GM23338 (cell line): ENCODE data around the gene DNAJB8. TPM values are rescaled to one million over a fixed set of nuclear protein-coding genes. Genes with fewer than 3 reads are reported as not detected.

ENCODE experiments used
- ATAC-seq: fragments of 200-7000 bp; cut with Tn5 transposase; 3 replicates; pipeline ENCODE4 v1.9.1; 2020
- DNase-seq: peaks from one replicate; pipeline ENCODE4 v3.0.0-alpha.2; 2015; ENCODE audit warnings: low spot score
- H2AFZ ChIP-seq: fragments of 200-600 bp; sonication (generic); 2 replicates; pipeline ENCODE4 v1.8.0; 2016; ENCODE audit warnings: antibody characterized with exemption, mild to moderate bottlenecking, moderate library complexity
- H3F3A ChIP-seq: fragments of 200-600 bp; sonication (generic); replicated peaks from 2 replicates; pipeline ENCODE4 v1.8.0; 2017; ENCODE audit warnings: antibody characterized with exemption, mixed run types, low read depth
- H3K27ac ChIP-seq: fragments of 200-600 bp; sonication (generic); 2 replicates; pipeline ENCODE4 v1.6.1; 2016; ENCODE audit warnings: low read depth
- H3K27me3 ChIP-seq: fragments of 200-600 bp; sonication (generic); 2 replicates; pipeline ENCODE4 v1.8.0; 2016; ENCODE audit warnings: mild to moderate bottlenecking, mixed run types, moderate library complexity; ENCODE audit not compliant: insufficient read depth
- H3K36me3 ChIP-seq: fragments of 200-600 bp; sonication (generic); 2 replicates; pipeline ENCODE4 v1.8.0; 2016; ENCODE audit warnings: mild to moderate bottlenecking; ENCODE audit not compliant: insufficient read depth
- H3K4me1 ChIP-seq: fragments of 200-600 bp; sonication (generic); 2 replicates; pipeline ENCODE4 v1.8.0; 2016; ENCODE audit warnings: mild to moderate bottlenecking, moderate library complexity; ENCODE audit not compliant: insufficient read depth
- H3K4me2 ChIP-seq: fragments of 200-600 bp; sonication (generic); 2 replicates; pipeline ENCODE4 v1.7.1; 2017; ENCODE audit warnings: mixed run types
- H3K4me3 ChIP-seq: fragments of 200-600 bp; sonication (generic); 2 replicates; pipeline ENCODE4 v1.6.1; 2016; ENCODE audit warnings: mixed run types
- H3K79me2 ChIP-seq: fragments of 200-600 bp; sonication (generic); replicated peaks from 2 replicates; pipeline ENCODE4 v1.8.0; 2017; ENCODE audit warnings: mild to moderate bottlenecking; ENCODE audit not compliant: insufficient read depth
- H3K9me2 ChIP-seq: fragments of 200-600 bp; sonication (generic); 2 replicates; pipeline ENCODE4 v1.8.0; 2017; ENCODE audit not compliant: insufficient read depth
- H4K20me1 ChIP-seq: fragments of 200-600 bp; sonication (generic); replicated peaks from 2 replicates; pipeline ENCODE4 v1.8.0; 2017; ENCODE audit warnings: mild to moderate bottlenecking; ENCODE audit not compliant: insufficient read depth
- H3K27ac Mint-ChIP-seq: 2 replicates; pipeline ENCODE4 v1.8.0; 2020; ENCODE audit warnings: inconsistent platforms, mild to moderate bottlenecking, moderate library complexity, mixed read lengths
- H3K27me3 Mint-ChIP-seq: 3 replicates; pipeline ENCODE4 v1.8.0; 2022; ENCODE audit warnings: low read depth, mild to moderate bottlenecking, moderate library complexity, mixed read lengths, inconsistent platforms; ENCODE audit not compliant: insufficient read depth, poor library complexity
- H3K36me3 Mint-ChIP-seq: 3 replicates; pipeline ENCODE4 v1.8.0; 2021; ENCODE audit warnings: low read depth, mild to moderate bottlenecking, inconsistent platforms, moderate library complexity, mixed read lengths
- H3K4me1 Mint-ChIP-seq: 3 replicates; pipeline ENCODE4 v1.8.0; 2020; ENCODE audit warnings: mild to moderate bottlenecking, inconsistent platforms, mixed read lengths
- H3K4me3 Mint-ChIP-seq: 3 replicates; pipeline ENCODE4 v1.8.0; 2021; ENCODE audit warnings: moderate library complexity, mild to moderate bottlenecking, inconsistent platforms, mixed read lengths
- H3K9me3 Mint-ChIP-seq: 3 replicates; pipeline ENCODE4 v1.8.0; 2020; ENCODE audit warnings: moderate library complexity, mild to moderate bottlenecking, inconsistent platforms, mixed read lengths
- CREB1 ChIP-seq: fragments of 250-450 bp; sonication (Bioruptor Pico); IDR thresholded peaks from 2 replicates; pipeline ENCODE4 v1.5.0; 2020; ENCODE audit warnings: low read depth, mild to moderate bottlenecking, moderate library complexity
- ETS1 ChIP-seq: IDR thresholded peaks from 2 replicates; pipeline ENCODE4 v1.6.1; 2016; ENCODE audit warnings: antibody characterized with exemption
- EZH2 ChIP-seq: fragments of 200-600 bp; sonication (generic); IDR thresholded peaks from one replicate; pipeline ENCODE4 v1.8.0; 2017; ENCODE audit warnings: antibody characterized with exemption, mild to moderate bottlenecking, low read depth; ENCODE audit not compliant: unreplicated experiment
- EZH2phosphoT487 ChIP-seq: fragments of 200-600 bp; sonication (generic); IDR thresholded peaks from one replicate; pipeline ENCODE4 v1.8.1; 2018; ENCODE audit warnings: antibody characterized with exemption; ENCODE audit not compliant: unreplicated experiment
- JUNB ChIP-seq: IDR thresholded peaks from one replicate; pipeline ENCODE4 v1.6.1; 2016; ENCODE audit warnings: antibody characterized with exemption; ENCODE audit not compliant: unreplicated experiment
- POLR2AphosphoS5 ChIP-seq: IDR thresholded peaks from 2 replicates; pipeline ENCODE4 v1.6.1; 2016; ENCODE audit warnings: antibody characterized with exemption, low read depth
- REST ChIP-seq: IDR thresholded peaks from one replicate; pipeline ENCODE4 v1.6.1; 2018; ENCODE audit warnings: antibody characterized with exemption; ENCODE audit not compliant: unreplicated experiment
- STAT1 ChIP-seq: IDR thresholded peaks from one replicate; pipeline ENCODE4 v1.6.1; 2016; ENCODE audit warnings: antibody characterized with exemption; ENCODE audit not compliant: unreplicated experiment
- ZNF114 ChIP-seq: fragments of 250-450 bp; sonication (Bioruptor Pico); IDR thresholded peaks from 2 replicates; pipeline ENCODE4 v1.5.0; 2020; ENCODE audit warnings: mild to moderate bottlenecking, moderate library complexity
- ZNF331 ChIP-seq: fragments of 250-450 bp; sonication (Bioruptor Pico); IDR thresholded peaks from 2 replicates; pipeline ENCODE4 v1.5.0; 2020; ENCODE audit warnings: low read depth, mild to moderate bottlenecking, moderate library complexity
- polyA plus RNA-seq: library from polyadenylated mRNA; unstranded; fragments of >200 nt; fragmentation: Nextera tagmentation; extraction: Ambion mirVana; gene quantifications from 2 replicates; pipeline ENCODE4 v1.2.1, GENCODE V29; 2016
- total RNA-seq: library from RNA; depleted of rRNA; stranded (reverse); fragments of >200 nt; shearing (Covaris generic); gene quantifications from 2 replicates; pipeline ENCODE4 v1.2.3, GENCODE V29; 2014

DNAJB8 gene
- total and polyA plus RNA-seq, 2 experiments from 2014 or later = not detected

GRCh38 chr3:128469556-128469955 is 2.9 kb upstream of the DNAJB8 start:
- Histone ChIP-seq H3K27me3 (peaks cover 35% of the 10 kb centered on the region), H3K9me2 (no peaks in the 10 kb centered on the region), H3K79me2 (no peaks in the 10 kb centered on the region), H3K4me1 (peaks cover 12% of the 10 kb centered on the region; the same call in 1 of the 2 replicates), H3K4me2 (no peak overlapping the region), H3F3A (0 out of 2 replicates have a peak, but pooled peaks cover 7% of the 10 kb centered on the region), H3K27ac (no peak overlapping the region), H2AFZ (no peak overlapping the region), H3K4me3 (no peak overlapping the region), H4K20me1 (no peaks in the 10 kb centered on the region), H3K36me3 (no peaks in the 10 kb centered on the region)
- TF ChIP-seq EZH2 (no peak), REST (no peak), POLR2AphosphoS5 (no peak), CREB1 (no peak), ZNF331 (no peak)
- Mint-ChIP-seq H3K4me3 (no peak overlapping the region), H3K27me3 (peaks cover 46% of the 10 kb centered on the region), H3K36me3 (no peaks in the 10 kb centered on the region), H3K9me3 (no peaks in the 10 kb centered on the region; the same call in 1 of the 3 replicates), H3K27ac (no peak overlapping the region), H3K4me1 (peaks cover 16% of the 10 kb centered on the region)
- DNase-seq (no peak), ATAC-seq (no peak)

GRCh38 chr3:128468791-128469527 is 2.3 kb upstream of the DNAJB8 start:
- no peaks in the 10 kb centered on the region for H3K79me2 ChIP-seq
- H3K27ac Mint-ChIP-seq = no peak overlapping the region
- no peak overlapping the region for H3K27ac ChIP-seq
- 0 out of 2 replicates have a peak, but pooled peaks cover 6% of the 10 kb centered on the region for H3F3A ChIP-seq
- H3K4me1 ChIP-seq = peaks cover 6% of the 10 kb centered on the region; the same call in 1 of the 2 replicates
- H2AFZ ChIP-seq = no peak overlapping the region
- H3K4me1 Mint-ChIP-seq = peaks cover 10% of the 10 kb centered on the region
- no peaks in the 10 kb centered on the region; the same call in 1 of the 3 replicates for H3K9me3 Mint-ChIP-seq
- no peaks in the 10 kb centered on the region for H3K9me2 ChIP-seq
- no peak for DNase-seq
- H3K4me2 ChIP-seq = no peak overlapping the region
- no peaks in the 10 kb centered on the region for H3K36me3 ChIP-seq
- H3K4me3 ChIP-seq = no peak overlapping the region
- TF ChIP-seq STAT1 = no peak
- TF ChIP-seq ZNF114 (CRISPR knock-in tag) = no peak
- no peak for TF ChIP-seq JUNB
- TF ChIP-seq CREB1 = no peak
- TF ChIP-seq REST = no peak
- no peak for TF ChIP-seq EZH2
- no peak for TF ChIP-seq POLR2AphosphoS5
- no peak for TF ChIP-seq EZH2phosphoT487
- no peak for TF ChIP-seq ETS1
- H3K27me3 Mint-ChIP-seq = peaks cover 40% of the 10 kb centered on the region
- no peaks in the 10 kb centered on the region for H3K36me3 Mint-ChIP-seq
- peaks cover 29% of the 10 kb centered on the region for H3K27me3 ChIP-seq
- H4K20me1 ChIP-seq = no peaks in the 10 kb centered on the region
- no peak overlapping the region for H3K4me3 Mint-ChIP-seq
- ATAC-seq = no peak
